HG03139 (cell line): ENCODE measurements around the gene MRPL34.
"Not testable (repeated sequence)": the region's sequence is repeated elsewhere in the genome, so short reads cannot be mapped to it uniquely, and the experiment has no call there.

Experiments used
- ATAC-seq: cut with Tn5 transposase; IDR thresholded peaks from one replicate; pipeline ENCODE4 v1.9.1; 2021; ENCODE audit not compliant: unreplicated experiment

The MRPL34 gene

DNA sequence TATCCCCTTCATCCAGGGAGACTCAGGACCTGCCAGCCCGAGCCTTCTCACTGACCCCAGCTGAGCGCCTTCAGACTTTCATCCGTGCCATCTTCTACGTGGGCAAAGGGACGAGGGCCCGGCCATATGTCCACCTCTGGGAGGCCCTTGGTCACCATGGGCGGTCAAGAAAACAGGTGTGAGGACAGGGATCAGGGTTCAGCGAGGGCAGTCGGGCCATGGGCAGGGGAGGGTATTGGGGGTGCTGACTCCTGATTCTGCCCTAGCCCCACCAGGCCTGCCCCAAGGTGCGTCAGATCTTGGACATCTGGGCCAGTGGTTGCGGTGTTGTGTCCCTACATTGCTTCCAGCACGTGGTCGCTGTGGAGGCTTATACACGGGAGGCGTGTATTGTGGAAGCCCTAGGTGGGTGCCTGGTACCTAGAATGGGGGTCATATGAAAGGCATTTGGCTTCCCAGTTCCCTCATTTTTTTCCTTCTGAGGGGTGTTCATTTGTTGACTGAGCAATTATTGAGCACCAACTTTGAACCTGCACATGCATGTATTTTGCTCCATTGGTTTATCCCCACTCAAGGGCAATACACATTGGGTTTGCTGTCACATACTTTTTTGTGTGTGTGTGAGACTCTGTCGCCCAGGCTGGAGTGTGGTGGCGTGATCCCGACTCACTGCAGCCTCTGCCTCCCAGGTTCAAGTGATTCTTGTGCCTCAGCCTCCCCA is 20.1 kb upstream of the MRPL34 start:
- ATAC-seq: no peak

DNA sequence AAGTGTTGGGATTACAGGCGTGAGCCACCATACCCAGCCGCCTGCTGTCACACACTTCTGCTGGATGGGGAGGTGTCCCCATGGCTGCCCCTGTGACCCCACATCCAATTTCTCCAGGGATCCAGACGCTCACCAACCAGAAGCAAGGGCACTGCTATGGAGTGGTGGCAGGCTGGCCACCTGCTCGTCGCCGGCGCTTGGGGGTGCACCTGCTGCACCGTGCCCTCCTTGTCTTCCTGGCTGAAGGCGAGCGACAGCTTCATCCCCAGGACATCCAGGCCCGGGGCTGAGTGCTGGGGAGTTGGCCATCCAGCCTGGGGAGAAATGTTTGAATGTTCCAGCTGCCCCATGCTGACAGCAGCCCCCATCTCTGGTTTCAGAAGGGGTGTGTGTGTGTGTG is 19.4 kb upstream of the MRPL34 start:
- ATAC-seq: no peak

DNA sequence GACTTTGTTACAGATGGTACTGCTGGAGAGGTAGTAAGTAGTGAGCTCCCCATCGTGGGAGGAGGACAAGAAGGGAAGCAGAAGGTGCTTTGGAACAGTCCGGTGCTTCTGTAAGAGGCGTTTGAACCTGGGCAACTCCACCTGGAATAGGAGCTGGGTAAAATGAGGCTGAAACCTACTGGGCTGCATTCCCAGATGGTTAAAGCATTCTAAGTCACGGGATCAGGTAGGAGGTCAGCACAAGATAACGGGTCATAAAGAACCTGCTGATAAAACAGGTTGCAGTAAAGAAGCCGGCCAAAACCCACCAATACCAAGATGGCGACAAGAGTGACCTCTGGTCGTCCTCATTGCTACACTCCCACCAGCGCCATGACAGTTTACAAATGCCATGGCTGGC is 18.9 kb upstream of the MRPL34 start:
- no peak for ATAC-seq

DNA sequence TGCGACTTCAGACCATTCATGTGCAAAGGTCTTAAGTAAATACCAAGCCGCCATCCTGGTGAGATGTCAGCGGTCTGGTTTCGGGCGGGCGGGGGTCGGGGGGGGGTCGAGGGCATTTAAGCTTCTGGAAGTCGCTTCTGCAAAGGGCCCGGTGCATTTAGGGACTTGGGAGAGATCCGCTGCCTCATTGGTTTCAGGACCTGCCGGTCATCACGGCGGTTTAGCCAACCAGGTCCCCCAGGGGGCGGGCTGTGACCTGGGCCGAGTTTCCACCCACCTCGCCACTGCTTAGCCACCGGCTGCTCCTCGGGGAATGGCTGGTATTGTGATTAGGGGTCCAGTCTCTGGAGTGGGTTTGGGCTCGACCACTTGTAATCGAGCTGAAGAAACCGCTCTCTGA is 16.2 kb upstream of the MRPL34 start:
- ATAC-seq: no peak

DNA sequence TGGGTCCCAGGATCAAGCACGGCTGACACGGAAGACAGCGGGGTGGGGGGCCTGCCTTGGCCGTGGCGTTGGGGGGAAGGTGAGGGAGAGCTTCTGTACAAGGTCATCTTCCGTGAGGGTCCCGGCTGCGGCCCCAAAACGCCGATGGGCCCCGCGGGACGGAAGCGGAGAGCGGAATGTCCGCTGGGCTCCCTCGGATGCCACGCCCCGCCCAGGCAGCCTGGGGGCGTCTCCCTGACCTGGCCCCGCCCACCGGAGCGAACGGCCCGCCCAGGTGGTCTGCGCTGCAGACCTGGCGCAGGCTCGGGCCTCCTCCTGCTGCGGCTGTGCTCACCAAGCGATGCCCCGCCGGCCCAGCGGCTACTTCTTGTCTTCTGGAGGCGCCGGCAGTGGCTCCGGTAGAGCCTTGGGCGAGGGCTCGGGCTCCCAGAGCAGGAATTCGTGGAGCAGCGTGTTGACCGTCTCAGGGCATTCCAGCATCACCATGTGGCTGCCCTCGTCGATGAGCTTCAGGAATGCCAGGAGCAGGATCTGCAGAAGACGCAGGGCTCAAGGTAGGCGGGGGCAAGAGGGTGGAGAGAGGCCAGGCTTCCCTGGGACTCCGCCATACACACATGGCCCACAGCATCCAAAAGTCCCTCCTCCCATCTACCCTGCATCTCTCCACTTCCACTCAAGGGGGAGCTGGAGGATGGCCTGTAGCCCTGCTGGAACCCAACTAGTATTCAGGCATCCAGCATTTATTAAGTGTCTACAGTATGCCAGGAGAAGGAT is 13.2 kb upstream of the MRPL34 start:
- peak; percentile 75 for ATAC-seq

DNA sequence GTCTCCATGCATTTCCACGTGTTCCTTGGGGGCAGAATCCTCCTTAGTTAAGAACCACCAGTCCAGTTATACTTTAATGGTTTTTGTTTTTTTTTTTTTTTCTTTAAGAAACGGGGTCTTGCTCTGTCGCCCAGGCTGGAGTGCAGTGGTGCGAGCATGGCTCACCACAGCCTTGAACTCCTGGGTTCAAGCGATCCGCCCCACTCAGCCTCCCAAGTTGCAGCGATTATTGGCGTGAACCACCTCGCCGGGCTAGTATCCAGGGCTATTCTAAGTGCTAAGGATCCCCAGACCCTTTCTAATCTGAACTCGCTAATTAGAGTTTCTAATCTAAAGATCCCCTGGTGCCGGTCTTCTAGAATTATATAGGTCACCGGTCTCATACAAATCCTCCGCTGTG is 12.1 kb upstream of the MRPL34 start:
- no peak for ATAC-seq

DNA sequence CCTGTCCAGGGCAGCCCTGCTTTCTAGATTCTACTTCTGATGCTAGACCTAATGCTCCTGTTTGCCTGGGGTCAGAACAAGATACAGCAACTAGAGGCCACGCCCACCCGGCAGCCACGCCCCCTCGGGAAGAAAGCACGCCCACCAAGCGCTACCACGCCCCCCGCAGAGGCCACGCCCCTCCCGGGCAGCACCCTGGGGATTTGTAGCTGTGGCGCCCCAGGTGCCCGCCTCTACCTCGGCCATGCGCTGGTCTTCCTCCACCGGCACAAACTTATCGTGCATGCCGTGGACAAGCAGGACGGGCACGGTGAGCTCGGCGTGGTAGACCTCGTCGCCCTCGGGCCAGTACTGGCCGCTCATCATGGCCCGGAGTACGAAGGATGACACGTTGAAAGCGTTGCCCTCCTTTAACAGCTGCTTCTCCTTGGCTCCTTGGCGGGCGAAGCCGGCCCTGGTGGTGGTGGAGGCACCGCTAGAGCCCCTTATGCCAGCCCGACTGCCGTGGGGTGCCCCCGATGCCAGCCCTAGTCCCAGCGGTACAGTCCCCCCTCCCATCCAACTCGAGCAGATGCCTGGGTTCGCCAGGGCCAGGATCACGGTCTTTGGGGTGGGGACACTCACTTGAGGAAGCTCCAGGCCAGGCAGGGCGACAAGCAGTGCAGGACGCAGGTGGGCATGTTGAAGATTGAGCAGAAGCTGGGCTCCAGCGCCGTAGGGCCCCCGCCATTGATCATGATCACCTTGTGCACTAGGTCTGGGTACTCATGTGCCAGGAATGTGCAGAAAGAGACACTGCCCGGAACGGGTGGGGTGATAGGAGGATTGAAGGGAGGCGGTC is 11.4 kb upstream of the MRPL34 start:
- no peak for ATAC-seq

DNA sequence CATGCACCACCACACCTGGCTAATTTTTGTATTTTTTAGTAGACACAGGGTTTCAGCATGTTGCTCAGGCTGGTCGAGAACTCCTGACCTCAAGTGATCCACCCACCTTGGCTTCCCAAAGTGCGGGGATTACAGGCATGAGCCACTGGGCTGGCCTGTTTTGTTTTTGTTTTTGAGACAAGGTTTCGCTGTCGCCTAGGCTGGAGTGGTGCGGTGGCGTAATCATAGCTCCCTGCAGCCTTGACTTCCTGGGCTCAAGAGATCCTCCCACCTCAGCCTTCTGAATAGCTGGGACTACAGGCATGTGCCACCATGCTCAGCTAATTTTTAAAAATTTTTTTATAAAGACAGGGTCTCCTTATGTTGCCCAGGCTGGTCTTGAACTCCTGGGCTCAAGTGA is 10.1 kb upstream of the MRPL34 start:
- ATAC-seq: not testable (repeated sequence)

DNA sequence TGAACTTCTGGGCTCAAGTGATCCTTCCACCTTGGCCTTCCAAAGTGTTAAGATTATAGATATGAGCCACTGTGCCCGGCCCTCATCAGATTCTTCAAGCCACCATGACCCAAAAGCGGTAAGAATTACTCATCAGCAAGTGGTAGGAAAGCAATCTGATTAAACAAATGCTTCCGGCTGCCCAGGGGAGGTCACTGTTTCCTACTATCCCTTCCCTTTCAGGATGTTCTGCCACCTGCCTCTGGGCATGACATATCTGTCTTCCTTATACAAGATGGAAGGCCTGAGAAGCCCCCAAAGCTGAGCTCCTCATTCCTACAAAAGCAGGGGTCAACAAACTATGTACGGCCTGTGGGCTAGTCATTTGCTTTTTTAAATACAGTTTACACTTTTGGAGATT is 9.4 kb upstream of the MRPL34 start:
- no peak for ATAC-seq

DNA sequence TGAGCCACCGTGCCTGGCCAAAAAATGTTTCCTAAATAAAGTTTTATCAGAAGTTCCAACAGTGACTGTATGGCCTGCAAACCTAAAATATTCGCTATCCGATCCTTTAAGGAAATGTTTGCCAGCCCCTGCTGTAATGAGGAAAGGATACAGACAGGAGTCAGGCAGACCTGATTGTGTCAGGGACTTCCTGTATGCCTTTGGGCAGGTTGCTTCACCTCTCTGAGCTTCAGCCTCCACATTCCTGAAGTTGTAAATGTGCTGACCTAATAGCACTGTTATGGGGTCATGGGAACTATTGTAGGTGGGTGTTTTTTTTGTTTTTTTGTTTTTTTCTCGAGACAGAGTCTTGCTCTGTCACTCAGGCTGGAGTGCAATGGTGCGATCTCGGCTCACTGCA is 8.7 kb upstream of the MRPL34 start:
- ATAC-seq: no peak

DNA sequence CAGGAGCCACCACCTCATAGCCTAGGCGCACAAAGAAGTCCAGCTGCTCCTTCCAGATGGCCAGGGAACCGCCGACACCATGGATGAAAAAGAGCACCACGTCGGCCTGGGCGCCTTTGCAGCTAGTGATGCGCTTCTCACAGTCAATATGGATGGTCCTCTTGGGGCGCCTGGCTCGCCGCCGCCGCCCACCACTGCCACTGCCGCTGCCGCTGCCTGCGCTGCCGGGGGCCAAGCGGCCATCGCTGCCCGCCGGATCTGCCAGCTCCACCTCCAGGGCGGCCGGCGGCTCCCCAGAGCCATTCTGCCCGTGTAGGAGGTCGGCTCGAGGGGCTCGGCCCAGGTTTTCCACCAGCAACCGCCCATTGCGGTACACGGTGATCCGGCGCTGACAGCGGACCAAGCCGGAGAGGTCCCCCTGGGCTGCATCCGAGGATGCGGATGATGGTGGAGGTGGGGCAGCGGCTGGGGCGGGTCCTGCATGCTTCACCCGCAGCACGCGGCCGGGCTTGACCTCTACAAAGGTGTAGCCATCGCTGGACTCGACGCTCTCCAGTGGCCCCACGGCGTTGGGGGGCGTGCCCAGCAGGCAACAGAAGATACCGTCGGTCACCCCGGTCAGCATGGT is 4.6 kb upstream of the MRPL34 start:
- ATAC-seq: no peak

DNA sequence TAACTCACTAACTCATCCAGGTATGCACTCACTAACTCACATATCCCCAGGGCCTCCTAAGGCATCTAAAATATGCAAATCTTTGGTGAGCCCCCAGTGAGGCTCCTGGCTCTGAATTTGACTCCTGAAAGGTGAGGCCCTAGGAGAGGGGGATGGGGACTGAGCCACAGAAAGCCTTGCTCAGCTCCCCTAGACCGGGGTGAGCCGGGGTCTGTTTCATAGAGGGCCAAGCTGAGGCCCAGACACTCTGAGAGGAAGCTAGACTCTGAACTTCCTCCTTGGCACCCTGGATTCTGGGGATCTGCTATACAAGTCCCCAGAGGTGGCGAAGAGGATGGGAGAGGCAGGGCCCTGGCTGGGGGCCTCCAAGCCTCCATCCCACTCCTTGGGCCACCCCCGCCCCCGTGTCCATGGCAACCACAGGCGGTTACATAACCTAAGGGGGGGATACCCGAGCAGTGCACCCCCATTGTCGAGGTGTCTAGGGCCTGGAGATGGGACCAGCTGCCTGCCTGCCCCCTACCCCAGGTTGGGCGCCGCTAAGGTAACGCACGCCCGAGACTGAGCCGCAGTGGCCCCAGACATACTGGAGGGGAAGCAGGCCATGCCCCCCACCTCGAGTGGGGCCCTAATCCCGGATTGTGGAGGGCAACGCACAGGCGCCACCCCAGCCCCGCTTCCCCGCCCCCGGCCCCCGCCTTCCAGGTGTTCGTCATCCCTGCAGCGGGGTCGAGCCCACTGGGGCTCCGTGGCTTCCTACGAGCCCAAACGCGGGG is 3.1 kb upstream of the MRPL34 start:
- no peak for ATAC-seq

DNA sequence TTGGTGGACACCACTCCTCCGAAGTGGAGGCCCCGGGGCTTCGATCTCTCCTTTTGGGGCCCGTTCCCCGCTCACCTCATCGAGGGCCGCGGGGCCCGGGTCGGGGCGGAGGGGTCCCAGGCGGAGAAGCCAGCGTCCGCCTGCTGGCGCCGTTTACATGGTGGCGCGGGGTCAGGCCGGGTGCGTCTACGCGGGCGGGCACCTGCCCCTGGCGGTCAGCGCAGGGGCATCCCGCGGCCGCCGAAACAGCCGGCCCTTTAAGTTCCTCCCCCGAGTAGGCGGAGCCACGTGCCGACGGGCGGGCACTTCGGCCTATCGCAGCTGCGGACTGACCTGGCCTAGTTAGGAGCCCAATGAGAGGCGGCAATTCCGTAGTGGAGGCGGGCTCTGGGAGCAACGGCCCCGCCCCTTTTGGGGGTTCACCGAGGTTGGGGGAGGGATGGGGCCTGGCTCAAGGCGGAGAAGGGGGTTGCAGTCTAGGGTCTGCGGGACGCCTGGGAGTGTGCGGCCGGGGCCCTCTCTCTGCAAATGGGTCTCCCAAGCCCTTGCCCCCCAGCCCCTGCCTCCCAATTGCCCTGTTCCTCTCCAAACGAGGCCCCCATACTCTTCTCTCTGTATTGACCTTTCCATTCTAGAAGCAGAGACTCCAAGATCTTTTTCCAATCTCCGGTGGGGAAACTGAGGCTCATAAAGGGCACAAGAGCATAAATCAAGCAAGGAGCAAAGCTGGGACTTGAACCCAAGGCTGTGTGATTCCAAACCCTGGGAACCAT is 2.3 kb upstream of the MRPL34 start, which contains the start of gene ABHD8:
TSS of gene ABHD8 (minus strand) at position 259 of the 773 bp plus-strand sequence. CDS start 1,809 bp downstream, outside the sequence.
- peak; percentile 50 for ATAC-seq

DNA sequence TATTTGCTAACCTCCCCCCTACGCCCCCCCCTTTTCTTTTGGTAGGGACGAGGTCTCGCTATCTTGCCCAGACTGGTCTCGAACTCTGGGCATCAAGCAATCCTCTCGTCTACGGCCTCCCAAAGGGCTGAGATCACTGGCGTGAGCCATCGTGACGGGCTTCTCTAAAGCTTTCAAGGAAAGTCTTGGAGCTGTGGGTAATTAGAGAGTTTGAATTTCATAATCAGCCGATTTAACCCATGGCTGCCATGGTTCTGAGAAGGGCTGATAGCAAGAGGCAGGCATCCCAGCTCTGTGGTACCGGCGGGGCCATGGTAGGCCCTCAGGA is 1.8 kb upstream of the MRPL34 start:
- ATAC-seq: no peak

DNA sequence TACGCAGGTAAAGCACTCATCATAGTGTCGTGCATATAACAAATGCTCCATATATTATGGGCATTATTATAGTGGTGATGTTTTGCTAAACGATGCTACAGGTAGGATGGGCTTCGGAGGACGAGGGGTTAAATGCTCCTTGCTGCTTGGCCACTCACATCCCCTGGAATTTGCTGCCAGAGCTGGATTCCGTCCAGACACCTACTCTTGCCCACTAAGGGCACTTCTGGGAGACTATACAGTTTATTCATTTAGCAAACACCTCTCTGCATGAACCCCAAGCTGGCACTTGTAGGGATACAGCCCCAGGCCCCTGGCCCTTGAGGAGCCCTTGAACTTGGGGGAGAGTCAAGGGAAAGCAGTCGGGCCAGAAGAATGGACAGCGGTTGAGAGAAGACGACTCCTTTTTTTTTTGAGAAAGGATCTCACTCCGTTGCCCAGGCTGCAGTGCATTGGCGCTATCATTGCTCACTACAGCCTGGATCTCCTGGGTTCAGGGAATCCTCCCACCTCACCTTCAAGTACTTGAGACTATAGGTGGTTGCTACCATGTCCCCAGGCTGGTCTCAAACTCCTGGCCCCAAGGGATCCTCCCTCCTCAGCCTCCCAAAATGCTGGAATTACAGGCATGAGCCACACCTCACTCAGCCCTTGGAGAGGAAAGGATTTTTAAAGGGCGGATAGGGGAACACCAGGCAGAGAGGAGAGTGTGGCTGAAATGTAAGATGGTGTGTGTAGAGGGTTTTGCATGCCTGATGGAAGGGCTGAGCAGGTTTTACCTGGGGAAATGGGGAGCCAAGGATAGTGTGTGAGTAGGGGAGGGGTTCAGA is 1.1 kb upstream of the MRPL34 start:
- ATAC-seq: no peak

DNA sequence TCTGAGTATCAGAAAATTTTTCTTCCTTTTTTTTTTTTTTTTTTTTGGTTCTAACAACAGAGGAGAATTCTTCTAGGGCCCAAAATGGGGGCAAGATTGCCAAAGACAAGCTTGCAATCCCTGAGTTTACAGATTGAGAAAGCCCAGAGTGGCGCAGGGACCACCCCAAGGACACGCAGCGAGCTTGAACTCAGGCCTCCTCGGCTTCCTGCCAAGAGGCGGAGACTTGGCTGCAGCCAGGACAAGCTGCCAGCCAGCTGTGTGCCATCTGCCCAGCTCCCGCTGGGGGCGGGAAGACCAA is 506 bp upstream of the MRPL34 start:
- ATAC-seq: no peak

DNA sequence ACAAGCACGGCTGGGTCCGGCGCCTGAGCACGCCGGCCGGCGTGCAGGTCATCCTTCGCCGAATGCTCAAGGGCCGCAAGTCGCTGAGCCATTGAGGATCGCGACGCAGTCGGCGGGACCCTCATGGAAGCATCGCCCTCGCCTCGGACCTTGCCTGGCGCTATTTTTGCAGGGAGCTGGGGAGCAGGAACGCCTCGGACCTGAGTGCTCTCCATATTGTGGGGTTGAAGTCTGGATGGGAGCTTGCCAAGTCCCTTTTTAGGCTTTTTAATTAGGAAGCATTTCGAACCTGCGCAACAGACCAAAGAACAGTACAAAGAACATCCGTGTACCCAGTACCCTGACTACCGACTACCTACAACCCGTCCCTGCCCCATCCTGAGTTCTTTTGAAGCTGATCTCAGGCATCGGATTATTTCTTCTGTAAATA is 628 bp downstream of the MRPL34 start:
- ATAC-seq: no peak

DNA sequence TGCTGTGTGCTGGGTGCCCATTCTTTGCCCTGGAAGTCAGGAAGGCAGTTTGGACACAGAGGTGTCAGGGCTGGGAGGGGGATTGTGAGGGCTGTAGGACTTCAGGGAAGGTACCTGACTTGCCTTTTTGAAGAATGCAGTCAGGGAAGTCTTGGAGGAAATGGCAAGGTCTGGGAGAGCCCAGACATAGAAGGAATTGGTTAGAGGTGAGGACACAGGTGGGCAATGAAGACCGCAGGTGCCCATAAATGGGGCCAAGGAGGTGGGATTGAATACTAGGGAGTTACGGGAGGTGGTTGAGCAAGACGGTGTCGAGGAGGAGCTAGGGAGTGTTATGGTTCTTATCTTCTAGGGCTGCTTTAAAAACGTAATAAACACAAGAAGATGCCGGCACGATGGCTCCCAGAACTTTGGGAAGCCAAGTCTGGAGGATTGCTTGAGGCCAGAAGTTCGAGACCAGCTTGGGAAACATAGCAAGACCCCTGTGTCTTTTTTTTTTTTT is 2.3 kb downstream of the MRPL34 start:
- no peak for ATAC-seq
